HepG2 (cell line): ENCODE data around the gene SEC14L1. TPM values are rescaled to one million over a fixed set of nuclear protein-coding genes. Genes with fewer than 3 reads are reported as not detected.
"Not testable (repeated sequence)": the region's sequence is repeated elsewhere in the genome, so short reads cannot be mapped to it uniquely, and the experiment has no call there.

ENCODE experiments used
- ATAC-seq: fragments of 200-7000 bp; cut with Tn5 transposase; 3 replicates; pipeline ENCODE4 v1.9.1; 2020; ENCODE audit warnings: mild to moderate bottlenecking, moderate library complexity
- BruUV-seq: library from RNA; stranded (reverse); fragments of 400-500 nt; replicated peaks from 2 replicates; lab custom pipeline; 2021; lab: Mats Ljungman, UMichigan
- CTCF ChIA-PET: fragments of 300-600 bp; formaldehyde crosslinking; extraction: SDS; loops from one replicate; lab custom pipeline; 2021; ENCODE audit warnings: low total read pairs, inconsistent platforms, low intra/inter-chr PET ratio; lab: Yijun Ruan, JAX
- POLR2A ChIA-PET: fragments of 350-600 bp; sonication (Branson Sonifier 250); formaldehyde crosslinking; loops from one replicate; lab custom pipeline; 2020; ENCODE audit warnings: antibody characterized with exemption, inconsistent platforms; lab: Yijun Ruan, JAX
- DNase-seq: peaks from one replicate; pipeline ENCODE4 v3.0.0-alpha.2; 2015; ENCODE audit warnings: low spot score
- FAIRE-seq: peaks from 3 replicates; lab custom pipeline; 2011; peaks lifted over from hg19 to GRCh38; lab: Jason Lieb, UNC
- H2AFZ ChIP-seq: one replicate; pipeline ENCODE4 v1.6.1; 2011; ENCODE audit warnings: low read length, inconsistent platforms
- H3K27ac ChIP-seq: fragments of 300-600 bp; 3 replicates; pipeline ENCODE4 v1.8.0; 2011; ENCODE audit warnings: mixed run types, mild to moderate bottlenecking, mixed read lengths, low read length, inconsistent platforms; ENCODE audit not compliant: insufficient read depth; ENCODE audit errors: extremely low read length
- H3K27me3 ChIP-seq, 2 experiments: fragments of 200-600 bp in 1 of 2; 2 replicates in 1 of 2; 3 replicates in 1 of 2; pipeline versions ENCODE4 v1.6.0 to v1.8.0; 2011; ENCODE audit warnings: low read length in 2 of 2, mild to moderate bottlenecking in 2 of 2, moderate library complexity in 2 of 2, inconsistent platforms in 1 of 2; ENCODE audit not compliant: insufficient read depth in 2 of 2, control insufficient read depth in 1 of 2
- H3K36me3 ChIP-seq, 2 experiments: fragments of 200-600 bp in 1 of 2; replicated peaks in 1 of 2; 2 replicates in 1 of 2; 3 replicates in 1 of 2; pipeline versions ENCODE4 v1.5.1 to v1.8.0; 2011; ENCODE audit warnings: low read length in 2 of 2, inconsistent platforms in 1 of 2; ENCODE audit not compliant: insufficient read depth in 2 of 2, control insufficient read depth in 1 of 2
- H3K4me1 ChIP-seq: 2 replicates; pipeline ENCODE4 v1.5.1; 2012; ENCODE audit warnings: low read length, inconsistent platforms; ENCODE audit not compliant: insufficient read depth
- H3K4me2 ChIP-seq: 2 replicates; pipeline ENCODE4 v1.6.0; 2011; ENCODE audit warnings: low read depth, low read length, inconsistent platforms
- H3K4me3 ChIP-seq, 3 experiments: fragments of 200-600 bp in 1 of 3; sonication (generic), shearing (Covaris generic) in 1 of 3; replicated peaks in 1 of 3; 2 replicates each; pipeline ENCODE4 v1.5.1; 2011 to 2016; ENCODE audit warnings: low read length in 3 of 3, inconsistent platforms in 2 of 3, low read depth in 2 of 3, mild to moderate bottlenecking in 2 of 3, control low read depth in 1 of 3, mixed read lengths in 1 of 3; ENCODE audit not compliant: insufficient read depth in 1 of 3
- H3K79me2 ChIP-seq: one replicate; pipeline ENCODE4 v1.6.1; 2011; ENCODE audit warnings: low read length, inconsistent platforms; ENCODE audit not compliant: insufficient read depth
- H3K9ac ChIP-seq: 2 replicates; pipeline ENCODE4 v1.6.0; 2011; ENCODE audit warnings: mild to moderate bottlenecking, low read depth, low read length, inconsistent platforms; ENCODE audit not compliant: insufficient read depth
- H3K9me3 ChIP-seq: 2 replicates; pipeline ENCODE4 v1.5.1; 2012; ENCODE audit warnings: mild to moderate bottlenecking, low read length
- H4K20me1 ChIP-seq: 2 replicates; pipeline ENCODE4 v1.6.0; 2011; ENCODE audit warnings: inconsistent platforms, mild to moderate bottlenecking, low read length, moderate library complexity; ENCODE audit not compliant: insufficient read depth
- DPF2 ChIP-seq: sonication (generic); formaldehyde crosslinking; IDR thresholded peaks from 2 replicates; pipeline ENCODE4 v1.4.0; 2020; ENCODE audit warnings: mild to moderate bottlenecking, low read depth, missing genetic modification reagents, borderline replicate concordance
- DRAP1 ChIP-seq: IDR thresholded peaks from 2 replicates; pipeline ENCODE4 v1.6.1; 2016; ENCODE audit warnings: missing genetic modification reagents, missing compliant biosample characterization
- HNF1A ChIP-seq, 2 experiments: sonication (generic) in 1 of 2; formaldehyde crosslinking in 1 of 2; IDR thresholded peaks; 2 replicates each; pipeline versions ENCODE4 v1.4.0 to v1.6.1; 2016 to 2020; ENCODE audit warnings: borderline replicate concordance in 1 of 2, low read depth in 1 of 2, mild to moderate bottlenecking in 1 of 2, missing genetic modification reagents in 1 of 2
- JUN ChIP-seq: sonication (generic); formaldehyde crosslinking; IDR thresholded peaks from 2 replicates; pipeline ENCODE4 v1.4.0; 2020; ENCODE audit warnings: mild to moderate bottlenecking, missing genetic modification reagents
- NR2C2 ChIP-seq: sonication (generic); formaldehyde crosslinking; IDR thresholded peaks from 2 replicates; pipeline ENCODE4 v1.4.0; 2020; ENCODE audit warnings: missing genetic modification reagents, mild to moderate bottlenecking, moderate library complexity, borderline replicate concordance
- NR2F2 ChIP-seq: IDR thresholded peaks from 2 replicates; pipeline ENCODE4 v1.6.1; 2012; ENCODE audit warnings: low read depth, inconsistent platforms, borderline replicate concordance
- PITX1 ChIP-seq: sonication (generic); formaldehyde crosslinking; IDR thresholded peaks from 2 replicates; pipeline ENCODE4 v1.5.1; 2020; ENCODE audit warnings: mild to moderate bottlenecking, missing genetic modification reagents
- STAT6 ChIP-seq: sonication (generic); formaldehyde crosslinking; IDR thresholded peaks from 2 replicates; pipeline ENCODE4 v1.4.0; 2020; ENCODE audit warnings: missing genetic modification reagents, mild to moderate bottlenecking, borderline replicate concordance
- TARDBP ChIP-seq: sonication (generic); formaldehyde crosslinking; IDR thresholded peaks from 2 replicates; pipeline ENCODE4 v1.8.0; 2022; ENCODE audit warnings: mild to moderate bottlenecking, missing genetic modification reagents
- ZBTB34 ChIP-seq: sonication (generic); formaldehyde crosslinking; IDR thresholded peaks from 2 replicates; pipeline ENCODE4 v1.8.0; 2022; ENCODE audit warnings: mild to moderate bottlenecking, missing genetic modification reagents
- ZNF629 ChIP-seq: sonication (generic); formaldehyde crosslinking; conservative IDR thresholded peaks from 2 replicates; pipeline ENCODE4 v1.5.0; 2020; ENCODE audit warnings: missing genetic modification reagents
- ZNF788 ChIP-seq: sonication (generic); formaldehyde crosslinking; IDR thresholded peaks from 2 replicates; pipeline ENCODE4 v1.5.0; 2020; ENCODE audit warnings: mild to moderate bottlenecking, missing genetic modification reagents, borderline replicate concordance
- WGBS: methylation state at CpG from one replicate; pipeline ENCODE4 v1.1.6; 2017; ENCODE audit warnings: low lambda C conversion rate; 5-methylcytosine and 5-hydroxymethylcytosine counted together
- in situ Hi-C: cut with HindIII; loops from 2 replicates; pipeline ENCODE4 v1.10.0; 2017; ENCODE audit warnings: low pct_unique_long_range_greater_than_20kb; ENCODE audit not compliant: extremely low pct_ligation_motif_present
- intact Hi-C: fragments of 100-400 bp; cut with micrococcal nuclease; formaldehyde crosslinking; loops from one replicate; pipeline ENCODE4 v1.10.0; 2022; ENCODE audit not compliant: unreplicated experiment
- polyA plus RNA-seq, 8 experiments: library from polyadenylated mRNA; depleted of rRNA in 3 of 8; stranded (reverse) in 7 of 8; unstranded in 1 of 8; fragments of >200 nt; fragmentation: Illumina TruSeq in 4 of 8; extraction: Trizol in 4 of 8; gene quantifications; 2 replicates each; pipeline versions ENCODE4 v1.2.1 to v1.2.3, GENCODE V29; 2011 to 2016; ENCODE audit warnings: low read depth in 4 of 8, missing spikeins in 1 of 8, mixed read lengths in 1 of 8; ENCODE audit not compliant: insufficient read depth in 1 of 8
- total RNA-seq, 5 experiments: library from RNA; depleted of rRNA; stranded (reverse); fragments of >200 nt; fragmentation: Illumina TruSeq; extraction: Trizol; gene quantifications; 2 replicates each; pipeline ENCODE4 v1.2.3, GENCODE V29; 2016; ENCODE audit warnings: low read depth in 1 of 5

Gene SEC14L1
- total and polyA plus RNA-seq, 2 of the 13 experiments (the other 11 are each of a cell fraction or from before 2014, with no cell fraction given): 26.3 to 43.9 TPM

- CTCF ChIA-PET, H3K27me3 ChIP-seq, BruUV-seq, H3K36me3 ChIP-seq, intact Hi-C loops, H3K9me3 ChIP-seq, H4K20me1 ChIP-seq, H3K9ac ChIP-seq, in situ Hi-C loops, H2AFZ ChIP-seq, H3K79me2 ChIP-seq: not testable (repeated sequence)
- ATAC-seq: peak; percentile 63
- H3K4me3 ChIP-seq: peak overlapping the region in 1 of 3 experiments; percentile 51; a peak in 2 of 6 replicates
- POLR2A ChIA-PET: interaction anchor here (1.0 to 2.0 kb wide), 6 partner anchors 8 to 29 kb away, joined by 4 to 10 read pairs (median 6); partner anchors contain the start of gene SEC14L1
- H3K4me1 ChIP-seq: peaks cover 83% of the 10 kb centered on the region
- FAIRE-seq: peak; percentile 18
- H3K4me2 ChIP-seq: peak overlapping the region; percentile 72
- peak overlapping the region; percentile 62 for H3K27ac ChIP-seq
- 9% methylated on average over 11 of the region's 11 CpGs for WGBS
- peak; percentile 72 for DNase-seq
- TF ChIP-seq NR2F2: peak; percentile 44; the same call in 1 of the 2 replicates
- peak; percentile 45; the same call in 1 of the 2 replicates for TF ChIP-seq ZNF788
- peak; percentile 57; the same call in 1 of the 2 replicates for TF ChIP-seq TARDBP (CRISPR knock-in tag)
- 0 out of 2 replicates have a peak, but pooled peaks have one; percentile 35 for TF ChIP-seq JUN (CRISPR knock-in tag)
- 0 out of 2 replicates have a peak, but pooled peaks have one; percentile 13 for TF ChIP-seq DRAP1 (CRISPR knock-in tag)
- TF ChIP-seq HNF1A (IDR thresholded peaks at IDR 0.05; ENCODE audit: low read depth): peak; percentile 10; the same call in 1 of the 2 replicates
- peak; percentile 59; the same call in 1 of the 2 replicates for TF ChIP-seq HNF1A (CRISPR knock-in tag; IDR thresholded peaks at IDR 0.05; ENCODE audit: borderline replicate concordance)
- TF ChIP-seq ZBTB34: peak; percentile 21; the same call in 1 of the 2 replicates
- TF ChIP-seq PITX1 (CRISPR knock-in tag): peak; percentile 49; the same call in 1 of the 2 replicates
- TF ChIP-seq DPF2: 0 out of 2 replicates have a peak, but pooled peaks have one; percentile 26
- TF ChIP-seq NR2C2 (CRISPR knock-in tag): peak; percentile 57
- TF ChIP-seq STAT6 (CRISPR knock-in tag): 0 out of 2 replicates have a peak, but pooled peaks have one; percentile 22
- TF ChIP-seq ZNF629 (CRISPR knock-in tag): 0 out of 2 replicates have a peak, but pooled peaks have one; percentile 18
These were observed 29.4 kb upstream of the SEC14L1 start for GRCh38 chr17:77111165-77111933.
